Skeletal muscle cell (primary cell): ENCODE measurements around the gene ADARB2.
"Not testable (repeated sequence)": the region's sequence is repeated elsewhere in the genome, so short reads cannot be mapped to it uniquely, and the experiment has no call there.

Source experiments
- DNase-seq: peaks from one replicate; pipeline ENCODE4 v3.0.0-alpha.2; 2010; ENCODE audit warnings: low read depth
- H3K4me3 ChIP-seq: 2 replicates; pipeline ENCODE4 v1.5.1; 2011; ENCODE audit warnings: low read depth, mild to moderate bottlenecking, control low read depth, low read length, moderate library complexity

ADARB2 gene

DNA sequence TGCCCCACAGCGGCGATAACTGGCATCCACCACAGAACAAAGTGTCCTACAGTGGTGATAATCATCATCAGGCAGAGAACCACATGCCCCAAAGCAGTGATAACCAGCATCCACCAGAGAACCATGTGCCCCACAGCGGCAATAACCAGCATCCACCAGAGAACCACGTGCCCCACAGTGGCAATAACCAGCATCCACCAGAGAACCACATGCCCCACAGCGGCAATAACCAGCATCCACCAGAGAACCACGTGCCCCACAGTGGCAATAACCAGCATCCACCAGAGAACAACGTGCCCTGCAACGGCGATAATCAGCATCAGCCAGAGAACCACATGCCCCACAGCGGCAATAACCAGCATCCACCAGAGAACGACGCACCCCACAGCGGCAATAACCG lies 396.3 kb downstream of the ADARB2 start:
- not testable (repeated sequence) for DNase-seq, H3K4me3 ChIP-seq

DNA sequence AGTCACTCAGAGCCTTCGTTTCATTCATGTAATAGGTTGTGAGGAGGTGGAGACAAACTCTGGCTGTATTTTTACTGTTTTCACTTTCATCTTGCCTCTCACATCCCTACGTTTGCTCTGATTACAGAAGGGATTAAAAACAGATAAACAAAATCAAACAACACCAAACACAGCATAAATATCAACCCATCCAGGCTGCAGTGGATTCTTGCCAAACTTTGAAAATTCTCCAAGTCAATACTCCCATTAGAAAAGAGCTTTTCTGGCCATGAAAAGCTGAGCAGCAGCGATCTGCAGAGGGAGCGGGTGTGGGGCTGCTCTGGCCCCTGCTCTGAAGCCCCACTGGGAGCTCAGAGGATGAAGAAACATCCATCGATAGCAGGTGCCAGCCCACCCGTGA lies 397.9 kb downstream of the ADARB2 start:
- H3K4me3 ChIP-seq: no peak overlapping the region
- no peak for DNase-seq

DNA sequence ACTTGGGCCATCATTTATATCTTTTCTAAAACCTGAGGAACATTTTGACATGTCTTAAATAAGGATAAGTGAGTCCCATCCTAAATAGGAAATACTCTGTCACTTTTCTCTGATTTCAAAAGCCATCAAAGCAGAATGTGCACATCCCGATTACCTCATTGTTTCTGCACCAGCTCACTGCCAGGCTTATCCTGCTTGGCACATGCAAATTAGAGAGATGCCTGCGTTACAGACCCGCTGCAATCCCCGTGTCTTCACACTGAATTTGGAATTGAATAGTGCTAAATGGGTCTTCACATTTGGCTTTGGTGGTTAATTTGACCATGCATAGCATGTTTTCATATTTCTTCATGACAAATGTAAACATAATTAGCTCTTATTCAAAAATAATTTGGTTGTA lies 401.7 kb downstream of the ADARB2 start:
- H3K4me3 ChIP-seq: no peak overlapping the region
- no peak for DNase-seq

DNA sequence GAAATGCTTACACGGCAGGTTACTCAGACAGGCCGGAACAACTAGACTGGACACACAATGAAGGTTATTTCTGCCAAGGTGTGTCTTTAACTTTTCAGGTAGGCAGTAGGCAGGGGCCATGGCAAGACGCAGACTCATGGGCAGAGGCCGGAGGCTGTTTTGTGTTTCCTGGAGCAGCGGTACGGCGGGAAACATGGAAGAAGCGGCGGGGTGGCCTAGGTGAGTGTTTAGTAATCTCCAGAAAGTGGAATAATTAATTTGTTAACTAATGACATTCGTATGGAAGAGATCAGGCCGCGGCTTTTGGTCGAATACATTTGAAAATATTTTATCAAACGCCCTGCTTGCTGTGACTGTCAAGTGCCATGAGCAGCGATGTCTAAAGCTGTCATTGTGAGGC lies 403.3 kb downstream of the ADARB2 start:
- H3K4me3 ChIP-seq: no peak overlapping the region
- no peak for DNase-seq

DNA sequence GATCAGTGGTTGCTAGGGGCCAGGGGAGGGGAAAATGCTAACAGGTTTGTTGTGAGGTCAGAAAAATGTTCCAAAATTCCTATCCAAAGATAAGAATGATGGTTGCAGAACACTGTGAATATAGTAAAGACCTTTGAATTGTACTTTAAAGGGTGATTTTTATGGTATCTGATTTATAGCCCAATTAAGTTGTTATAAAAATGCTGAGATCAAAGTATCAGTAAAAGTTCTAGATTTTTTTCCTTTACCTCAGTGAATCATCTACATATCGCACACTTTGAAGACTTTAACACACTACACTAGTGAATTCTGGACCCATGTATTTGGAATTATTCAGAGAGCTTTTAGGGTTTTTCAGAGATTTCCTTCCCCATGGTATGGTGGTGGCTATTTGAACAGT lies 405.8 kb downstream of the ADARB2 start:
- no peak overlapping the region for H3K4me3 ChIP-seq
- no peak for DNase-seq

DNA sequence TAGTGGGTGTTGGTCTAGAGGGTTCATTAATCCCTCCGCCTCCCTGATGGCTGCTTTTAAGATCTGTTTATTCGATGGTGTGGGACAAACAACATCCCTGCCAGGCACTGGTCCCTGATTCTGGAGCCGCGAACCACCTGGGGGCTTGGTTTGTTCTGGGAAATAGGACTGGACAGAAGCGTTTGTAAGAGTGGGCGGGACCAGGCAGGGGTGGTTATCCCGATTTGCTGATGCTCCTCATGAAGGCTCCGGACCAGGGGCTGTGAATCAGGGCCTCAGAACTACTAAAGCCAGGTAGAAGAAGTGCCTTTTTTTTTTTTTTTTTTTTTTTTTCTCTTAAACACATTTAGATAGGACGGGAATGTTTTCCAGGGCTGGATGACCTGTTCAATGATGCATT lies 407.7 kb downstream of the ADARB2 start:
- DNase-seq: no peak

DNA sequence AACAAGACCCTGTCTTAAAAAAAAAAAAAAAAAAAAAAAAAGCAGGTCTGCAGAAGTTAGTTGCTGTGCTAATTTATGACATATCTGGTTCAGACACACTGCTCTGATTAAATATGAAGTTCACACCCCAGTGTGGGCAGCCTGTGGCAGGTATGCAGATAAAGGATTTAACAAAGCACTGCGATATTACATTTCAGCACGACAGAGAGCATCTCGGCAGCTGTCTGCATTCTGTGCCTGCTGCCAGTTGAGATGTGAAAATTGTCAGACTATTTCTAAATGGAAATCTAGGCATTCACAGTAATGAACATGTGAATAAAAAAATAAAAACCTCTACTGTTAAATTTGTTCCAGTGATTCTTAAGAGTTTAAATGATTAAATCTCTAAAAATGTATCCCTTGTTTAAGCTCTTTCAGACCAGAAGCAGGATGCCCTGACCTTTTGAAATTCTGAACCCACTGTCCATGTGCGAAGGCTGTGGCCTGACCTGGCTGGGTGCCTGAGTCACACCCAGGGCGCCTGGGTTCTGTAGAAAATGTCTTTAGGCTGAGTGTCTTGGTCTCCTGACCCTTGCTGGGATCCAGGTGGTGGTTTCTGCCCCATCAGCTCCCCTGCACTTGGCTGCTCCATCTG lies 408.2 kb downstream of the ADARB2 start:
- DNase-seq: no peak
- no peak overlapping the region for H3K4me3 ChIP-seq

More for the DNA sequence above, 407.7 kb downstream of the ADARB2 start:
- no peak overlapping the region for H3K4me3 ChIP-seq

DNA sequence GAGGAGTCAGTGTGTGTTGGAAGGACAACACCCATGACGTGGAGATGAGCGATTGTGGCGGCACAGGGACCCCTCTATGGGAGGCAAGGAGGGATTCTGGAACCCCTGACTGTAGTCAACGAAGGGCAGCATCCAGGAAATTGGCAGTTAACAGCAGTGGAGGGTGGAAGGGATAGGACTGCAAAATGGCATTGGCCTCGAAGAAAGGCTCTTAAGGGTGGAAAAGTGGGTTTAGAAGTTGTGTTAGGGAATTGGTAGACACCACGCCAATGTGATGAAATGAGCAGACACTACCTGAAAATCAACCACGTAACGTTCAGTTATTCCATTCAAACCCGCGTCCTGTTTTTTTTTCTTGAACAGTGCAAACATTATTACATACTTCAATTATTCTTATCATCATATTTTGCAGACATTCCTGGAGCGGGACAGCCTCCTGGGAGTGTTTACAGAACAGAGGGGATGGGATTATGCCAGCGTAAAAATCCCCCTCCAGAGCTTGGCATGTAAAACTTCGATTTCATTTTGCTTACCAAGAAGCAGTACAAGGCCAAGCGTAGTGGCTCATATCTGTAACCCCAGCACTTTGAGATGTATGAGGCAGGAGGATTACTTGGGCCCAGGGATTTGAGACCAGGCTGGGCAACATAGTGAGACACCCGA lies 409.0 kb downstream of the ADARB2 start:
- no peak for DNase-seq

DNA sequence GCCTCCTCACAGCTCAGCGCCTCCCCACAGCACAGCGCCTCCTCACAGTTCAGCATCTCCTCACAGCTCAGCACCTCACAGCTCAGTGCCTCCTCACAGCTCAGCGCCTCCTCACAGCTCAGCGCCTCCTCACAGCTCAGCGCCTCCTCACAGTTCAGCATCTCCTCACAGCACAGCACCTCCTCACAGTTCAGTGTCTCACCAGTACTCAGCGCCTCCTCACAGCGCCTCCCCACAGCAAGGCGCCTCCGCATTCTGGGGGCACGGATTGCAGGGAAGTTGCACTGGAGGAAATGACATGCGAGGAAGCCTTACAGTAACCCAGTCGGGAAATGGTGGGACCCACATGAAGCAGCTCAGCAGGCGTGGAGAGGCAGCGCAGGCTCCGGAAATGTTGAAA lies 409.6 kb downstream of the ADARB2 start:
- no peak for DNase-seq

More for the DNA sequence above, 409.0 kb downstream of the ADARB2 start:
- no peak overlapping the region for H3K4me3 ChIP-seq

DNA sequence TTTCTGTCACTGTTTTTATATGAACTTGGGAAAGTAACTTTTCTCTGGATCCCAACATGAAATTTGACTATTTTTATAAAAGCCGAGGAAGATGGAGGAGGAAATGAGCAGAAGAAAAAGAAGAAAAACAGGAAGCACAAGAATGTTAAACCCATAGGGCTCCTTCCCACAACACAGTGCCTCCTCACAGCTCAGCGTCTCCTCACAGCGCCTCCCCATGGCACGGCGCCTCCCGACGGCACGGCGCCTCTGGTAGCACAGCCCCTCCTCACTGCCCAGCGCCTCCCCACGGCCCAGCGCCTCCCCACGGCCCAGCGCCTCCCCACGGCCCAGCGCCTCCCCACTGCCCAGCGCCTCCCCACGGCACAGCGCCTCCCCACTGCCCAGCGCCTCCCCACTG lies 410.8 kb downstream of the ADARB2 start:
- not testable (repeated sequence) for DNase-seq

More for the DNA sequence above, 409.6 kb downstream of the ADARB2 start:
- no peak overlapping the region for H3K4me3 ChIP-seq

DNA sequence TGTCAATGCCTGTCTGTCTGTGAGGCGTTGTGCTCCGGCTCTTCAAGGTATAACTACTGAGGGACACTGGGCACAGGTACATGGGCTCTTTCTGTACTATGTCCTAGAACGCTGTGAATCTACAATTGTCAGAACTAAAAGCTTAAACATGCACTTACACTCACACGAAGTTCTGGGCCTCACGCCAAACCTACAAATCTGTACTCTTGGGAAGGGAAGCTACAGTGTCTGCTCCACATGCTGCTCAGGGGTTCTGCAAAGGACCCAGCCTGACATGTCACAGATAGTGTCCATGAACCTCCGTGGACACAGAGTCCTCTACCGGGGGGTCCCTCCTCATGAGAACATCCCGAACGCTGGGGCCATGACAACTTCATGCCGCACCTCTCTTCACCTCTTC lies 412.4 kb downstream of the ADARB2 start:
- H3K4me3 ChIP-seq: no peak overlapping the region
- DNase-seq: no peak

More for the DNA sequence above, 410.8 kb downstream of the ADARB2 start:
- not testable (repeated sequence) for H3K4me3 ChIP-seq

DNA sequence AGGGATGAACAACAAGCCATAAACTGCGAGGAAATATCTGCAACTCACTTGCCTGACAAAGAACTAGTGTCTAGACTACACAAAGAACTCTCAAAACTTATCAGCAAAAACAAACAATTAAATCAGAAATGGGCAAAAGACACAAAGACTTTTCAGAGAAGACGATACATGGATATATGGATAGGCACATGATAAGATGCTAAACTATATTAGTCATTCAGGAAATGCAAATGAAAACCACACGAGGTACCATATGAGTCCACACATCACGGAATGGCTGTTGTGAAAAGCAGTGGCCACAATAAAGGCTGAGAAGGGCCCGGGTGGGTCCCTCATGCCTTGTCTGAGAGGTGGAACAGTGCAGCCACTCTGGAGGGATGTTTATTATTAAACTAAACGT lies 413.4 kb downstream of the ADARB2 start:
- H3K4me3 ChIP-seq: no peak overlapping the region
- DNase-seq: no peak

DNA sequence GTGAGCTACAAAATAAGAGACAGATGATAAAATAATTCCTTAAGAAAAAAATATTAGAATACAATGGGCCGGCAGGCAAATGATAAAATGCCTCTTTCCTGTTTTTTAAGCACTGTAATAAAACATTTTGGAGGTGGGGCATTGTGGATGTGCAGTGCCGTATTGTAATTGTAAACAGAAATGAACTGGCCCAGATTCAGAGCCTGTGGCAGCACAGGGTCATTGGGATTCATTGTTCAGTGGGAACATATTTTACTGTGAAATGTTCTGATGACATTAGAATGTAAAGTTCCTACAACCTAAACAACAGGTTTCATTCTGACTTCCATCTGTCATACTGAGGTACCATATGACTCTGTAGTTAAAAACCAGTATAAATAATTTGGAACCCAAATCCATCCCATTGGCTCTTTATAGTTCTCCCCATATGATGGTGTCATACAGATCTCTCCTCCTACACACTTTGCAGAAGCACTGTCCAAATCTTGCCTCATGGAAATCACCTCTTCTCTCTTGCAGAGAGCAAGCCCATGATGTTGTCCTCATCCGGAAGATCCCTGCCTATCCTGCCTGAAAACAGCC lies 416.5 kb downstream of the ADARB2 start:
- DNase-seq: no peak
- H3K4me3 ChIP-seq: no peak overlapping the region

DNA sequence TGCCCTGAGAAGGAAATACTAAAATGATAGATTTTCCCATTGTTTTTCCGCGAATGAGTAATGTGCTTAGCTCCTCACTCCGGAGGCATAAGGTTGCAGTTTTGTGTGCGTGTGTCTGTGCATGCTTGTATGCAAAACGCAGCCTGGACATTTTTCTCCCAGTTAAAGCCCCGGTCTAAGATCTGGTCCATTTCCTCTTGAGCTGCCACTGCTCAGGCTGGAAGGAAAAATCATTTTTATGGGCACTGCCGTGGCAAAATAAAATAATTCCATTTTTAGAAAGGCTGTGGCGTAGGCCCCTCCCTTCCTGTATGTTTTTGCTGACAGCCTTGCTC lies 420.5 kb downstream of the ADARB2 start:
- H3K4me3 ChIP-seq: no peak overlapping the region
- no peak for DNase-seq

DNA sequence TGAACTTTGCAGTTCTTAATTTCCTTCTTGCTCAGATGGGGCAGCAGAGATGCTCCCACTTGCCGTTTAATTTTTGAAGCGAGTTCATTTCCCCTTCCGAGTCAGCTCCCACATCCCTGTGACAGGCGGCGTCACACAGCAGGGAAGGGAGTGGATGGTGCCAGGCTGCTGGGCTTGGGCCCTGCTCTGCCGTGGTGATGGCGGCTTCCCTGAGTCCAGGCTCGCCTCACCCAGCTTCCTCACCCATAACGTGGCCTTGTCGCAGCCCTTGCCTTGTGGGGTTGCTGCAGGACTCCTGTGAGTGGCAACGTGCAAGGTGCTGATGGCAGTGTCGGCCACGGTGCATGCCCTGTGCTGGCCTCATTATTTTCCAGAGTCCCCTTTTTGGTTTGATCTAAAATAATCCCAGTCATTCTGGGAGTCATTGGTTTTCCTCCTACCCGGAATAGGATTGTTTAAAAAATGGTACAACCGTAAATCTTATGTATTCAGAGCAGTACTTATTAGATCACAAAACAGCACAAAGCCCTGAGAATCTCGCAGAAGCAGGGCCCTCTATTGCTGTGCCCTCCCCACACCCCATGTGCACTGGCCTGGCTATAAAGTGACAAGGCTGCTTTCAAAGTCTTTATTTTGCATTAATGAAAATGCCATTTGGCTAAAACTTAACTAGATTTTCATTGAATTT lies 421.1 kb downstream of the ADARB2 start:
- H3K4me3 ChIP-seq: no peak overlapping the region
- no peak for DNase-seq

DNA sequence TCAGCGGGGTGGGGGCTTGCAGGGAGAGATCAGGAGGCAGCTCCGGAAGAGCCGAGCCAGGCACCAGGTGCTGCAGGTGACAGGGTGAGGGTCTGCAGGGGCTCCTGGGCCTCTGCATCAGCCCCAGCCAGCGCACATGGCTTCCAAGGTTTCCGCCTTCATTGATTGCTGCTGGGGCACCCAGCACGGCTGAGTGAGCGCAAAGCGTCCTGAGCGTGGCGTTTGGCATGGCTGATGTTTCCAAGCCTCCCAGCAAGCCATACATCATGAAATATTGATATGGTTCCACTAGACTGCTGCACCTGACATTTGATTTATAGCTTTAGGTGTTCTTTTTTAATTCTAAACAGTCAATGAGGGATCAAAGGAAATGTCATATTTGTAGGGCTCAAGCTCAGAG lies 422.1 kb downstream of the ADARB2 start:
- H3K4me3 ChIP-seq: no peak overlapping the region
- DNase-seq: no peak

DNA sequence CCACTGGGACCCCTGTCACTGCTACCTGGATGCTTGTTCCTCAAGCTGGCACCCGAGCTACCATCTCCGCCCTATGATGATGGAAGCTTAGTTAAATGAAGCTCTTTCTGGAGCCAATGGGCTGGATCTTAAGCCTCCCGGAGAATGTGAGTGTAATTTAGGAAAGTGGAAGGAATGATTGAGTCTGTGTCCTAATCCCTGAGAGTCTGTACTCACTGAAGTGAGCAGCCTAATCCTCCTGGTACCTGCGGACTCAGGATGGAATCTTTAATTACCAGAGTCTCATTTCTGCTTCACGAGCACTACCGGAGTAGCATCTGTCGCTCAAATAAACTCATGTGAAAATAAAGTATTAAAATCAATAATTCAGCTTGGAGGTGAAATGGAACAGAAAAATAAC lies 425.6 kb downstream of the ADARB2 start:
- no peak overlapping the region for H3K4me3 ChIP-seq
- no peak for DNase-seq

DNA sequence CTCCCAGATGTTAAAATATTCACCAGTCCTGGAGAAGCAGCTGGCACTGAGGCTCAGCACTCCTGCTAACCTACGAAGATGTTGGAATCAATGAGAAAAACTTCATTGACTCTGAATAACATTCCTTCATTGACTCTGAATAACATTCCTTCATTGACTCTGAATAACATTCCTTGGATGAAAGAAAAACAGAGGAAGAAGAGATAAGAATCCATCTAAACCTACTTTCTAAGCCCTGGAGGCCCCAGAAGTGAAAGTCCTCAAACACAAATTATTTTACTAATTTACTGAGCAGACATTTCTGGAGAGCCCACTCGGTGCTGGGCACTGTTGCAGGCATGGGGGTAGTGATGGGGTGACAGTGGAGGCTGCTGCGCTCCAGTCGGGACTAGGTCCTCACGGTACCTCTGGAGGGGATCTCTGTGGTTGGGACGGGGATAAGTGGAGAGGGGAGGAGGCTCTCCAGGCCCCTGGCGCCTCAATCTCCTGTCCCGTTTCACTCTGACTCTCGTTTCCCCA lies 427.0 kb downstream of the ADARB2 start:
- DNase-seq: no peak

DNA sequence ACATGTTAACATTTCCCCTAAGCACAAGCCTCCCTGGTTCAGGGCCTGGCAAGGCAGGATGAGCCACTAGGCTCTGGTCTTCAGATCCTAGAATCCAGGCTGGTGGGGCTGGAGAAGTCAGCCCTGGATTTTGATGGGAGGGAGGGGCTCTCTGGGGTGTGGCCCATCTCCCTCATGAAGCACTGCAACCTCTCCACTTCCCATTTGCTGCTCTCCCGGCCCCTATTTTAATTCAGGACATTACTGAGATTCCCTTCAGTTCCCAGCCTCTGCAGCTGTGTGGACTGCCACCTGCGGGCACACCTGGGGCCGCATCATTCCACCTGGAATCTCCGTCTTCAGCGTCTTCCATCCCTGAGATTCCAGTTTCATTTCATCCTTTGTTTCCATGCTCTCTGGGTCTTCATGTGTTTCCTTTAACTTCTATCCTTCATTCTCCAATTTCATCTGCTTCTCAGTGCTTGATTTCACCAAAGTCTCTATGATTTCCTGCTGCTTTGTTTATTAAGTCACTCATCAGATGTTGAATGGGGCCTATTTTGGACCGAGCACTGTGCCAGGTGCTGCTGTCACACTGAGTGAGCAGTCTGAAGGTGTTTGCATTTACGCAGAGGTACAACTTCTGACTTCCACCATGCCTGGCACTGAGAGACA lies 427.6 kb downstream of the ADARB2 start:
- no peak for DNase-seq

More for the DNA sequence above, 427.0 kb downstream of the ADARB2 start:
- no peak overlapping the region for H3K4me3 ChIP-seq

More for the DNA sequence above, 427.6 kb downstream of the ADARB2 start:
- H3K4me3 ChIP-seq: no peak overlapping the region
